PFSK-1 (cell line): ENCODE results near the gene SKA2.

Experiments used
- POLR2AphosphoS5 ChIP-seq: IDR thresholded peaks from 2 replicates; pipeline ENCODE4 v1.6.1; 2012; ENCODE audit warnings: low read depth, mild to moderate bottlenecking, control low read depth, low read length, moderate library complexity
- TAF1 ChIP-seq: IDR thresholded peaks from 2 replicates; pipeline ENCODE4 v1.6.1; 2012; ENCODE audit warnings: low read length, control low read depth, borderline replicate concordance; ENCODE audit not compliant: insufficient read depth

DNA sequence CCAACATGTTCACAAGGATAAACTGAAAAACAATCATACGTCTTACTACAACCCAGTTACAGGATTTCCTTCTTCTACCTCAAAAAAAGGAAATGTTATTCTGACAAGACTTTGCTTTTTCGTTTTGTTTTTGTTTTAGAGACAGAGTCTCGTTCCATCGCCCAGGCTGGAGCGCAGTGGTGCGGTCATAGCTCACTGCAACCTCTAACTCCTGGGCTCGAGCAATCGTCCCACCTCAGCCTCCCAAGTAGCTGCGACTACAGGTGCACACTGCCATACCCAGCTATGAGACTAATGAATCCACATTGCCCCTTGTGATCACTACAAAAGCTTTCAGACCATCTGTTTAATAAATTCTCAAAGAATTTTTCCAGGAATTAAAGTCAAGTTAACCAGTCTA, 39.5 kb downstream of the SKA2 start:
- TF ChIP-seq POLR2AphosphoS5 (no peak), TAF1 (no peak)
